ENCODE data around the gene ADAD1. TPM values are rescaled to one million over a fixed set of nuclear protein-coding genes. Genes with fewer than 3 reads are reported as not detected.

Gene ADAD1
- total and polyA plus RNA-seq, 2 of the 4 experiments (the other 2 are of a cell fraction) = not detected

DNA sequence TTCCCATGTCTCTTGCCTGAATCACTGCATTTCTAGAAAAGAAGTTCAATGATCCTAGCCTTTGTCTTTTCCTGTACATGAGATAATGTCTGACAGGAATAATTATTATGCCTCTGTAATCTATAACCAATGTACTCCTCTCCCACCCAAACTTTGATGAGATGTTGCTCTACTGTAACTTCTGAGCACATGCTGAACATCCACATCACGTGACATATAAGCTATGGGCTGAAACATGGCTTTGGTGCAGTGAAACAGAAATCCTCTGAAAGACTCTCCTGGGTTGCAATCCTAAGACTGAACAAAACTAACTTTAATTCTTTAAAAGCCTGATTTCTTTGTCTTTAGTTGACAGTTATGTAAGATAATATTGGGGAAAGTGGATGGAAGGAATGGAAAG, 1.5 kb upstream of the ADAD1 start:
- Histone ChIP-seq H3K79me1 (ENCODE audit: low read depth in 1 of 2, low read length in 2 of 2) (no peaks in the 10 kb centered on the region), H3K4ac (ENCODE audit: low read depth, low read length) (no peak overlapping the region), H2AK9ac (replicated peaks; ENCODE audit: low read depth, low read length, poor library complexity) (no peak overlapping the region), H3K4me3 (ENCODE audit: insufficient read depth, low read depth, low read length) (no peak overlapping the region), H3K14ac (replicated peaks; ENCODE audit: low read depth, low read length) (no peak overlapping the region), H2BK15ac (ENCODE audit: low read depth, low read length) (no peak overlapping the region), H3K23ac (ENCODE audit: low read depth, low read length) (no peak overlapping the region), H3K9me1 (ENCODE audit: insufficient read depth, low read length) (no peaks in the 10 kb centered on the region), H3K4me2 (ENCODE audit: low read depth, low read length) (no peak overlapping the region), H3K36me3 (ENCODE audit: control insufficient read depth, insufficient read depth, low read length) (no peaks in the 10 kb centered on the region), H2AK5ac (ENCODE audit: low read depth, low read length) (no peak overlapping the region), H2BK5ac (ENCODE audit: low read depth, low read length, poor library complexity, severe bottlenecking) (no peak overlapping the region), H2BK20ac (ENCODE audit: low read depth, low read length) (no peak overlapping the region), H3K9ac (ENCODE audit: low read depth, low read length) (no peak overlapping the region), H4K91ac (ENCODE audit: insufficient read depth, low read depth, low read length) (no peak overlapping the region), H2BK120ac (ENCODE audit: low read depth, low read length) (no peak overlapping the region), H4K8ac (ENCODE audit: low read depth in 2 of 2, low read length in 2 of 2) (no peak overlapping the region), H4K5ac (ENCODE audit: low read depth, low read length) (no peak overlapping the region), H3K4me1 (ENCODE audit: control insufficient read depth, insufficient read depth, low read length) (no peaks in the 10 kb centered on the region), H4K20me1 (ENCODE audit: insufficient read depth, low read length) (no peaks in the 10 kb centered on the region), H2AFZ (replicated peaks; ENCODE audit: low read length, poor library complexity) (no peak overlapping the region), H3K27ac (ENCODE audit: insufficient read depth, low read length) (no peak overlapping the region), H3K9me3 (ENCODE audit: control insufficient read depth, insufficient read depth, low read length) (no peaks in the 10 kb centered on the region), H3K56ac (ENCODE audit: extremely low read depth, insufficient read depth, low read length) (no peak overlapping the region), H3K18ac (ENCODE audit: low read depth, low read length) (no peak overlapping the region), H3K27me3 (ENCODE audit: control insufficient read depth, insufficient read depth, low read length) (no peaks in the 10 kb centered on the region)
- CTCF ChIA-PET = no interaction called here
- no peak for ATAC-seq (ENCODE audit: low read depth)
- TF ChIP-seq POLR2A (IDR thresholded peaks at IDR 0.05; ENCODE audit: low read depth, low read length) = no peak
- TF ChIP-seq, protein P1, sequence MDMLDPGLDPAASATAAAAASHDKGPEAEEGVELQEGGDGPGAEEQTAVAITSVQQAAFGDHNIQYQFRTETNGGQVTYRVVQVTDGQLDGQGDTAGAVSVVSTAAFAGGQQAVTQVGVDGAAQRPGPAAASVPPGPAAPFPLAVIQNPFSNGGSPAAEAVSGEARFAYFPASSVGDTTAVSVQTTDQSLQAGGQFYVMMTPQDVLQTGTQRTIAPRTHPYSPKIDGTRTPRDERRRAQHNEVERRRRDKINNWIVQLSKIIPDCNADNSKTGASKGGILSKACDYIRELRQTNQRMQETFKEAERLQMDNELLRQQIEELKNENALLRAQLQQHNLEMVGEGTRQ (IDR thresholded peaks at IDR 0.05; ENCODE audit: low read depth, low read length) = peak; percentile 8; the same call in 1 of the 2 replicates
- BruUV-seq (replicated peaks) = no TSS peak
- intact Hi-C loops (cut with micrococcal nuclease) (no loop called here), dilution Hi-C loops (cut with HindIII; ENCODE audit: low sequenced_read_pairs, unreplicated experiment) (no loop called here), in situ Hi-C loops (cut with MboI; ENCODE audit: low sequenced_read_pairs) (no loop called here)
- no CpG with 5 or more reads among the region's 1 CpG for WGBS, 2 experiments (ENCODE audit: extremely low coverage in 2 of 2, insufficient read length in 1 of 2)
- POLR2A ChIA-PET (ENCODE audit: unreplicated experiment) = no interaction called here
- DNase-seq = no peak
